Left lung (tissue), 10 donors: ENCODE results near the gene LETM1. TPM values are rescaled to one million over a fixed set of nuclear protein-coding genes. Genes with fewer than 3 reads are reported as not detected.
"Not testable (repeated sequence)": the region's sequence is repeated elsewhere in the genome, so short reads cannot be mapped to it uniquely, and the experiment has no call there.

Experiments used
- ATAC-seq: fragments of 200-7000 bp; cut with Tn5 transposase; one replicate; pipeline ENCODE4 v1.9.1; 2020; ENCODE audit warnings: moderate library complexity
- DNase-seq, 4 donors: peaks; one replicate each; pipeline ENCODE4 v3.0.0-alpha.2; 2013 to 2020
- H3K27ac ChIP-seq, 2 donors: fragments of 200-600 bp; sonication (generic) in 1 of 2; one replicate each; pipeline versions ENCODE4 v1.5.0 to v1.8.0; 2020 to 2021
- H3K27me3 ChIP-seq, 2 donors: fragments of 200-600 bp; sonication (generic) in 1 of 2; one replicate each; pipeline versions ENCODE4 v1.5.0 to v1.8.0; 2020 to 2021
- H3K36me3 ChIP-seq, 2 donors: fragments of 200-600 bp; sonication (generic) in 1 of 2; one replicate each; pipeline versions ENCODE4 v1.5.0 to v1.8.0; 2020 to 2021
- H3K4me1 ChIP-seq, 2 donors: fragments of 200-600 bp; one replicate each; pipeline ENCODE4 v1.8.0; 2021
- H3K4me3 ChIP-seq, 2 donors: fragments of 200-600 bp; sonication (generic) in 1 of 2; one replicate each; pipeline versions ENCODE4 v1.5.0 to v1.8.0; 2020 to 2021; ENCODE audit warnings: mild to moderate bottlenecking in 1 of 2
- H3K9me3 ChIP-seq, 2 donors: fragments of 200-600 bp; sonication (generic) in 1 of 2; one replicate each; pipeline versions ENCODE4 v1.5.0 to v1.8.0; 2020 to 2021
- intact Hi-C, 2 donors: fragments of 100-400 bp; cut with DNase I; formaldehyde crosslinking; loops; one replicate each; pipeline versions ENCODE4 v1.11.2 to v1.14.2; 2022
- polyA plus RNA-seq, 6 donors: library from polyadenylated mRNA; unstranded; fragments of 120-200 nt; gene quantifications; one replicate each; pipeline ENCODE4 v1.2.1, GENCODE V29; 2013; ENCODE audit not compliant: insufficient read length in 6 of 6
- total RNA-seq, 2 donors: library from RNA; stranded (reverse); fragmentation: NEBNext Ultra II Directional; extraction: Animal tissue kit (Norgen Biotek cat#: 25700); gene quantifications; one replicate each; pipeline ENCODE4 v1.2.1, GENCODE V29; 2021
- TF ChIP-seq, protein P1 (sequence below), 2 donors: fragments of 200-600 bp; sonication (generic) in 1 of 2; IDR thresholded peaks; one replicate each; pipeline versions ENCODE4 v1.5.0 to v1.8.0; 2021; ENCODE audit warnings: antibody characterized with exemption in 2 of 2
- donor health status: DM: no; HTN: yes; CAD: no.
- donor health status: DM: no; HTN: no; CAD: no.

Gene LETM1
- total and polyA plus RNA-seq, 8 donors: 17.9 to 52.3 (median 21.5) TPM

DNA sequence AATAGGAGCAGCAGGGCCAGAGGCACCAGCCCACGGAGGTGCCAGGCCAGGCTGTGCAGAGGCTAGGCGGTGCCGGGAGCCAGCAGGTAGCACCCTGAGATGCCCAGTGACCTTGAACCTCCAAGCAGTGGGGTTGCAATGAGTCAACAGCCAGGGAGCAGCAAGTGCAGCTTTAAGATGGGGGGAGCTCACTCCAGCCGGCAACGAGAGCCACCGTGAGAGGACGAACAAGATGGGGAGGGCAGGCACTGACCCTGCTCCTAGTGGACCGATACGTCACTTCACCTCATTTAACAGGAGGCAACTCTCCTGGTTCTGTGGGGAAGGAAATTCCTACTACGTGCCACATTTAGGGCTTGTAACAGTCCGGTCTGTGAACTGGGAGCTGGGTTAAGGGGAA lies 4.8 kb downstream of the LETM1 start:
- Histone ChIP-seq H3K4me3 (no peak overlapping the region), H3K27ac (no peak overlapping the region), H3K4me1 (peaks cover 7 to 31% of the 10 kb centered on the region in 2 donors), H3K9me3 (no peaks in the 10 kb centered on the region), H3K36me3 (peaks cover 0 to 14% of the 10 kb centered on the region in 2 donors), H3K27me3 (no peaks in the 10 kb centered on the region)
- DNase-seq: peak in 1 of 4 donors; percentile 44
- no peak for ATAC-seq
- TF ChIP-seq, protein P1, sequence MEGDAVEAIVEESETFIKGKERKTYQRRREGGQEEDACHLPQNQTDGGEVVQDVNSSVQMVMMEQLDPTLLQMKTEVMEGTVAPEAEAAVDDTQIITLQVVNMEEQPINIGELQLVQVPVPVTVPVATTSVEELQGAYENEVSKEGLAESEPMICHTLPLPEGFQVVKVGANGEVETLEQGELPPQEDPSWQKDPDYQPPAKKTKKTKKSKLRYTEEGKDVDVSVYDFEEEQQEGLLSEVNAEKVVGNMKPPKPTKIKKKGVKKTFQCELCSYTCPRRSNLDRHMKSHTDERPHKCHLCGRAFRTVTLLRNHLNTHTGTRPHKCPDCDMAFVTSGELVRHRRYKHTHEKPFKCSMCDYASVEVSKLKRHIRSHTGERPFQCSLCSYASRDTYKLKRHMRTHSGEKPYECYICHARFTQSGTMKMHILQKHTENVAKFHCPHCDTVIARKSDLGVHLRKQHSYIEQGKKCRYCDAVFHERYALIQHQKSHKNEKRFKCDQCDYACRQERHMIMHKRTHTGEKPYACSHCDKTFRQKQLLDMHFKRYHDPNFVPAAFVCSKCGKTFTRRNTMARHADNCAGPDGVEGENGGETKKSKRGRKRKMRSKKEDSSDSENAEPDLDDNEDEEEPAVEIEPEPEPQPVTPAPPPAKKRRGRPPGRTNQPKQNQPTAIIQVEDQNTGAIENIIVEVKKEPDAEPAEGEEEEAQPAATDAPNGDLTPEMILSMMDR (IDR thresholded peaks at IDR 0.05): no peak
- intact Hi-C loops: no loop called here

- Histone ChIP-seq H3K36me3 (peaks cover 0 to 22% of the 10 kb centered on the region in 2 donors), H3K9me3 (no peaks in the 10 kb centered on the region), H3K4me1 (peaks cover 7 to 30% of the 10 kb centered on the region in 2 donors), H3K4me3 (no peak overlapping the region), H3K27ac (no peak overlapping the region), H3K27me3 (no peaks in the 10 kb centered on the region)
- peak in 1 of 4 donors; percentile 45 for DNase-seq
- intact Hi-C loops: no loop called here
- TF ChIP-seq, protein P1 (IDR thresholded peaks at IDR 0.05): no peak
- ATAC-seq: no peak
Observed at GRCh38 chr4:1850276-1850675, 5.7 kb downstream of the LETM1 start.

DNA sequence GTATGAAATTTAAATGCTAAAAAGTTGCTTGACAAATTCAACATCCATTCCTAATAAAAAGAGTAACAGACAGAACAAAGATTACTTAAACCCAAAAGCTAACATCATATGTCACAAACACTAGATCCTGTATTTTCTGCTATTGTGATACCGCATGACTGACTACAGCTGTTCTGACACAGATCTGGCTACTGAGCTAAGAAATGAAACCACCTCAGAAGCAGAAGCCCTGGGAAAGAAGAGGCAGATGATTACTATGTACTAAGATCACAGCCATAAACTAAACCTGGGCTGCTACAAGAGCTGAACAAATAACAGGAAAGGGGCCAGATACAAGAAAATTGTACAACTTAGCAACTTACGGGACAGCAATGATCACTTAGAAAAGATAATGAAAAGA lies 9.4 kb downstream of the LETM1 start:
- Histone ChIP-seq H3K27ac (no peak overlapping the region), H3K4me1 (peaks cover 3 to 5% of the 10 kb centered on the region in 2 donors), H3K4me3 (no peak overlapping the region), H3K27me3 (no peaks in the 10 kb centered on the region), H3K36me3 (peaks cover 0 to 57% of the 10 kb centered on the region in 2 donors), H3K9me3 (no peaks in the 10 kb centered on the region)
- DNase-seq (no peak), ATAC-seq (no peak)
- TF ChIP-seq, protein P1 (IDR thresholded peaks at IDR 0.05): no peak
- intact Hi-C loops: no loop called here

DNA sequence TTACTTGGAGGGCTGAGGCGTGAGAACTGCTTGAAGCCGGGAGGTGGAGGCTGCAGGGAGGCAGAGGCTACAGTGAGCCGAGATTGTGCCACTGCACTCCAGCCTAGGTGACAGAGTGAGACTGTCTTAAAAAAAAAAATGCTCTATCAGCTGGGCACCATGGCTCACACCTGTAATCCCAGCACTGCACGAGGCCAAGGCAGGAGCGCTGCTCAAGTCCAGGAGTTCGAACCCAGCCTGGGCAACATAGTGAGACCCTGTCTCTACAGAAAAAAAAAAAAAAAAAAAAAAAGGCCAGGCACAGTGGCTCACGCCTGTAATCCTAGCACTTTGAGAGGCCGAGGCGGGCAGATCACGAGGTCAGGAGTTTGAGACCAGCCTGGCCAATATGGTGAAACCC lies 11.3 kb downstream of the LETM1 start:
- intact Hi-C loops, H3K4me1 ChIP-seq, H3K9me3 ChIP-seq, DNase-seq, ATAC-seq, H3K27ac ChIP-seq, H3K4me3 ChIP-seq, H3K27me3 ChIP-seq: not testable (repeated sequence)
- H3K36me3 ChIP-seq: peaks cover 0 to 76% of the 10 kb centered on the region in 2 donors

GRCh38 chr4:1843852-1844251 lies 12.1 kb downstream of the LETM1 start:
- DNase-seq: no peak
- H3K36me3 ChIP-seq: peaks cover 0 to 84% of the 10 kb centered on the region in 2 donors
- no peak for ATAC-seq

More at GRCh38 chr4:1843852-1844251, 12.1 kb downstream of the LETM1 start:
- Histone ChIP-seq H3K9me3 (no peaks in the 10 kb centered on the region), H3K4me1 (no peaks in the 10 kb centered on the region), H3K27me3 (no peaks in the 10 kb centered on the region), H3K4me3 (no peak overlapping the region), H3K27ac (no peak overlapping the region)
- TF ChIP-seq, protein P1 (IDR thresholded peaks at IDR 0.05): no peak
- intact Hi-C loops: no loop called here
